NCI-H1092 treated with DMSO at 0.1 percent for 48 hours (cell line): ENCODE results near the gene CYP19A1.
A peak's percentile ranks its signal among the peaks of the same experiment; 100 is the strongest.

Experiments
- DNase-seq: peaks from one replicate; lab custom pipeline; 2025; lab: John Stamatoyannopoulos, UW

The CYP19A1 gene

DNA sequence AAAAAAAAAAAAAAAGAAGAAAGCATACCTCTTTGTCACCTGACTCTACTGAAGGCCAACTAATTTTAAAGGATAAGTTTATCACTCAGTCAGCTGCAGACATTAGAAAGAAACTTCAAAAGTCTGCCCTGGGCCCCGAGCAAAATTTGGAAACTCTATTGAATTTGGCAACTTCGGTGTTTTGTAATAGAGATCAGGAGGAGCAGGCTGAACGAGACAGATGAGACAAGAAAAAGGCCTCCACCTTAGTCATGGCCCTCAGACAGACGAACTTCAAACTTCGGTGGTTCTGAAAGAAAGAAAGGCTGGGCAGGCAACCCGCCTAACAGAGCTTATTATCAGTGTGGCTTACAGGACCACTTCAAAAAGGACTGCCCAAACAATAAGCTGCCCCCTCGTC lies 21.6 kb upstream of the CYP19A1 start:
- no peak for DNase-seq

DNA sequence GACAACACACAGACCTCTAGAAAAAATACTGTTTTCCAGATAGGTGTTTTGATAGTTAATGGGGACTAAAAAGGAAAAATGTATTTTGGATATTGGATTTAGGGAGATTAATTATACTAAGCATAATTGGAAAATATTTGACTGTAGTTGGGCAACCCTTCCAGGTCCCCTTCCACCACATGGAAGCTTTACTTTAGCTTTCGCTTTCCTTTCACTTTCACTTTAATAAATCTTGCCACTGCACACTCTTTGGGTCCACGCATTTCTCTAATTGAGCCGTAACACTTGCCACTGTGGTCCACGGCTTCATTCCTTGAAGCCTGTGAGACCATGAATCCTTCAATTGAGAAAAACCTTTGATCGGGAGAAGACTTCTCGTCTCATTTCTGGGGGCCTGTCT lies 18.6 kb upstream of the CYP19A1 start:
- no peak for DNase-seq

DNA sequence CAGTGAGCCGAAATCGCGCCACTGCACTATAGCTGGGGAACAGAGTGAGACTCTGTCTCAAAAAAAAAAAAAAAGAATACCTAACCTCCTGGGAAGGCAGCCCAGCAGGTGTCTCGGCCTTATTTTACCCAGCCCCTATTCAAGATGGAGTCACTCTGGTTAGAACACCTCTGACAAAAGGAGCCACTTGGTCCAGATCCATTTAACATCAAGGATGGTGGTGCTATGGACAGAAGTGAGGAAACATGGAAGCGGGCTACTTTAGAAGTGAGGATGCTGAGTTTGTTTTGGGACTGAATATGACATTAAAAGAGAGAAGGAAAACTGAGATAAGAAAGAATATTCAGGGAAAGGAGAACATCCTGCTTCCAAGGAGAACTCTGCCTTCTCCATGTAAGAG lies 17.8 kb upstream of the CYP19A1 start:
- no peak for DNase-seq

DNA sequence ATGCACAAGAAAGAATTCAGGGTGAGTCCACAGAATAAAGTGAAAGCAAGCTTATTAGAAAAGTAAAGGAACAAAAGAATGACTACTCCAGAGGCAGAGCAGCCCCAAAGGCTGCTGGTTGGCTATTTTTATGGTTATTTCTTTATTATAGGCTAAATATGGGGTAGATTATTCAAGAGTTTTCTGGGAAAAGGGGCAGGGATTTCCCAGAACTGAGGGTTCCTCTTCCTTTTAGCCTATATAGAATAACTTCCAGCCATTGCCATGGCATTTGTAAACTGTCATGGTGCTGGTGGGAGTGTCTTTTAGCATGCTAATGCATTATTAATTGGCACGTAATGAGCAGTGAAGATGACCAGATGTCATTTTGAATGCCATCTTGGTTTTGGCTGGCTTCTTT lies 16.7 kb upstream of the CYP19A1 start:
- DNase-seq, result no peak

DNA sequence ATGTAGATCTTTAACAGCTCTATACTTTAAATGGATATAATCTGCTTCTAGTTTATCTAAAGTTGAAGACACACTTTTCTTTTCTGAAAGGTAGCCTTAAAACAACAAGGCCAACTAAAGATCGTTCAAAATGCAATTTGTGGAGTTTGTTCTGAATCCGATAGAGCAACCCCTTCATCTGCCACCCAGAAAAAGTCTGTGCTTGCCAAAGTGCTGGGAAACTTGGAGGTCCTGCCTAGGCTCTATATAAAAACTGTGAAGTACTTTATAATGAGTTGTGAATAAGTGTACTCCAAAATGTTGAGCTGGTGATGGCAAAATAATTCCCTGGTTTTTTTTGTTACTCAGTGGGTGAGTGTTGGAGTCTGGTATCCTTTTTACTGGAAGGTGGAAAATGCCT lies 15.6 kb upstream of the CYP19A1 start:
- DNase-seq, result no peak

DNA sequence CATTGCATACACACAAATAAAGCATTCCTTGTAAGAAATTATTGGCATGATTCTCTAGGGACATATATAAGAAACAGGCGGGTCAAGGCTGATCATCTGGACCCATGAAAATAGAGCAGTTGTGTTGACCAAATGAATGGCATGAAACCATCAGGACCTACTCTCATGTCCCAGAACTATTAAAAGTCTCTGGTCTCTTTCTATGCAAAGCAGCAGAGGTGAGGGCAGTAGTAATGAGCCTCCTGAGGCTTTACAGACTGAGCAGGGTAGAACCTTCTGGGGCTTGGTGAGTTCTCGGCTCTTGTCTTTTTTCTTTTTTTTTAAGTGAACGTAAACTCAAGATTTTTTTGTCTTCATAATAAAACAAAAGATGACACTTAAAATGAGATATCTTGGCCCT lies 12.3 kb upstream of the CYP19A1 start:
- no peak for DNase-seq

DNA sequence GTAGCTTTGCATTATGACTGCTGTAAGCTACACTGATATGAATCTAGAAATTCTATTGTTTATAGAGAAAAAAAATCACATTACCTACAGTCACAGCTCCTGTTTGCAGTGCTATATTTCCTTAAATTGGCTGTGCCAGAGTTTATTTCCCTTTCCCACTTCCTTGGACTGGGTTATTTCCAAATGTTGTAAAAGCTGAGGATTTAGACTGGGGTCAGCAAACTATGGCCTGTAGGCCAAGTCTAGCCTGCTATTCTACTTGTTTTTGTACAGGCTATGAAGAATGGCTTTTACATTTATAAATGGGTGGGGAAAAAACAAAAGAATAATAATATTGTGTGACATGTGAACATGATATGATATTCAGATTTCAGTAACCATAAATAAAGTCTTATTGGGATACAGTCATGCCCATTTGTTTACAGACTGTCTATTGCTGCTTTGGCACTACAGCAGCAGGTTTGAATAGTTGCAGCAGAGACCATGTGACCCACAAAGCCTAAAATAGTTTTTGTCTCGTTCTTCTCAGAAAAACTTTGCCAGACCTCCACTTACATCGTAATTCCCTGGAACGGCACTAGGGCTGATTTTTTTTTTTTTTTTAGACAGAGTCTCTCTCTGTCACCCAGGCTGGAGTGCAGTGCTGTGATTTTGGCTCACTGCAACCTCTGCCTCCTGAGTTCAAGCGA lies 10.9 kb upstream of the CYP19A1 start:
- no peak for DNase-seq

DNA sequence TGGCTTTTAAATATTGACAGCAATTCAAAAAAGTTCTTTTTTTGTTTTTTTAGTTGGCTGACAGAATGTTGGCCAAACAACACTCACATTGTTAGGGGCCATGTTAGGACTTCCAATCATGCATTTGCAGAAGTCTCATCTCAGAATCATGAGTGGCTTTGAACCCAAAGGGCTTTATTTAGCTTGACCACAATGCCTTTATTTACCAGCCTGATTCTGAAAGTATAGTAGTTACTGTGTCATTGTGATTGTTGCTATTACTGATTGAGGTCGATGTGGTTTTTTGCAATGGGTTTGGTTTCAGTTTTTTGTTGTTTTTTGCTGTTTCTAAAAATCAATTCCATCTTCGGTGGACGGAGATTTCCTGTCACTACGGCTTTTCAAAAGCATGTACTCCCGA lies 10.3 kb upstream of the CYP19A1 start:
- DNase-seq, result no peak

DNA sequence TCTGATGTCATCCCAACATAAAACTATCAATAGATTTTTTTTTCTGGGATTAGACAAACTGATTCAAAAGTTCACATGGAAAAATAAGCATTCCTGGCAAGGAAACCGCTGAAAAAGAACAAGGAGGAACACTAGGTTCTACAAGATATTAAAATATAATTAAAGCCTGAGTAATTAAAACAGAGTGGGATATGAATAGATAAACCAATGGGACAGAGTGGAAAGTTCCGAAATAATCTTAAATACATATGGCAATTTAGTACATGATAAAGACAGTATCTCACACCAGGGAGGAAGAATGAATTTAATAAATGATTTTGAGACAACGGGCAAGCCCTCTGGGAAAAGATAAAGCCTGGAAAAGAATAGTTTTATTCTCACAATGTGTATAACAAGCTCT lies 7.7 kb upstream of the CYP19A1 start:
- DNase-seq, result no peak

DNA sequence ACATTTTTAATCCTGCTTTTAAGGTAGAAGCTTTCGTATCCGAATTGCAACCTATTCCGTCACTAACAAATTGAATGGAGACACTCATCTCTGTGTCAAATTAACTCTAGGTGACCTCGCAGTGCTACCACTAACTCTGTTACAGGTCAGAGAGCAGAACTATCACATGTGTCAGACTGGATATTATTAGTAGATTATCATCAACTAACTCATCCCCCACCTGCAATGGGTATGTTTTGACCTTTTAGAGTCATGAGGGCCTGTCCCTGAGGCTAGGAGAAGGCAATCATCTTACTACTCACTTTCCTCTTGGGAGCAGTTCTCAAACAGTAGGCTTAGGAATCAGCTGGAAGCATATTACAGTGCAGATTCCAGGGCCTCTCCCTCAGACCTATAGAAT lies 5.1 kb upstream of the CYP19A1 start:
- no peak for DNase-seq

DNA sequence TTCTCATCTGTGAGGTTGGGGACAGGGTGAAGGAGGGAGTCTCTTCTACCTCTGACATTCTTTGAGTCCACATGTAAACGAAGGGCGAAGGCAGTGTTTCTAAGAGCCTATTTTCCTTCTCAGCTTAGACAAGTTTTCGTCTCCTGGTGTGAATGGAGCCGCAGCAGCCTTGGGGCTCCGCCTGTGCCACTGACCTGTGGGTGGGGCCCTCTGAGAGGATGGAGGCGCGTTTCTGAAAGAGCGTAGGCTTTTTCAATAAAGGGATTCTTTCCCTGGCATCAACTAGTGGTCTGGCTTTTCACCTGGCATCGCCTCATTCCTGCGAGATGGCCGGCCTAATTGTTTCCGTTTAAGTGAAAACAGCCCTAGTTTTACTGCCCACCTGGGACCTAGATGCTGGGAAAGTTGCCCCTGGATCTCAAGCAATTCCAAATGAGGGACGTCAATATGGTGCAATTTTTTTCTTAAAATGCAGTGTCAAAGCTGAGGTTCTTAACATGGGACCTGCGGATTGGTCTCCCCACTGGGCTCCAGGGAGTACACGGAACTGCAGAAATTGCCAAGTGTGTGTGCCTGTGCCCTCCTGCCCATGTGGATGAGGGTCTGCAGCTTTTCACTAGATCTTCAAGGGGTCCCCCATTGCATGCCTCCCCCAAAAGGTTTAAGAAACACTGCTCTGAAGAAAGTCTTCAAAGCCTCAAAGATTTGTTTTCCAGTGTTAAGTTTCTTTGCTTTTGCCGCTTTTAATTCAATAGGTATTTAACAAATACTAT lies 4.0 kb upstream of the CYP19A1 start:
- no peak for DNase-seq

DNA sequence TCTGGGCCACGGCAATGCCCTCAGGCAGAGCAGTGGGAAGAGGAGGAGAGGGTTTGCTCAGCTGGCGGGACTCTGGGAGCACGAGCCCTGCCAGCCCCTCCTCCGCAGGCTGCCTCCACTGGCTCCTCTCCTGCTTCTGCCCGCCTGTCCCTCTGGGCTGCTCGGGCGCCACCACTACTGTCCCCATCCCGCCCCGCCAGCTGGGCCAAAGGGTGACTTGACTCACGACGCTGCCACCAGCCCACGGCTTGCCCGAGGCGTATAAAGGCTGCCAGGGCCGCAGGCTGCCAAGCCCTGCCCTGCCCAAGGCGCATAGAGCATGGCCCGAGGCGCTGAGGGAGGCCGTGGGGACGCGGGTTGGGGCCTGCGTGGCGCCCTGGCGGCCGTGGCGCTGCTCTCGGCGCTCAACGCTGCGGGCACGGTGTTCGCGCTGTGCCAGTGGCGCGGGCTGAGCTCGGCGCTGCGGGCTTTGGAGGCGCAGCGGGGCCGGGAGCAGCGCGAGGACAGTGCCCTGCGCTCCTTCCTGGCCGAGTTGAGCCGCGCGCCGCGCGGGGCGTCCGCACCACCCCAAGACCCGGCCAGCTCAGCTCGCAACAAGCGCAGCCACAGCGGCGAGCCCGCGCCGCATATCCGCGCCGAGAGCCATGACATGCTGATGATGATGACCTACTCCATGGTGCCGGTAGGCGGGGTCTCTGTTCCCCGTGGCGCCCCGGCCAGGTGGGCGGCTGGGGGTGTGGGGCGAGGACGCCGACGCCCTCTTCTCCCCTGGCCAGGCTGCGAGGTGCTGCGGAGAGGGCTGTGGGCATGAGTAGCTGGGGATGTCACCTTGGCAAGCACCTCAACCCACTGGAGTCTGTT lies 3.2 kb upstream of the CYP19A1 start, which contains the start of gene GLDN:
Gene GLDN, plus strand, starts transcription at position 290 of the 861 bp plus-strand sequence. Its CDS starts 30 bp downstream, at position 320.
- peak; percentile 34 for DNase-seq

DNA sequence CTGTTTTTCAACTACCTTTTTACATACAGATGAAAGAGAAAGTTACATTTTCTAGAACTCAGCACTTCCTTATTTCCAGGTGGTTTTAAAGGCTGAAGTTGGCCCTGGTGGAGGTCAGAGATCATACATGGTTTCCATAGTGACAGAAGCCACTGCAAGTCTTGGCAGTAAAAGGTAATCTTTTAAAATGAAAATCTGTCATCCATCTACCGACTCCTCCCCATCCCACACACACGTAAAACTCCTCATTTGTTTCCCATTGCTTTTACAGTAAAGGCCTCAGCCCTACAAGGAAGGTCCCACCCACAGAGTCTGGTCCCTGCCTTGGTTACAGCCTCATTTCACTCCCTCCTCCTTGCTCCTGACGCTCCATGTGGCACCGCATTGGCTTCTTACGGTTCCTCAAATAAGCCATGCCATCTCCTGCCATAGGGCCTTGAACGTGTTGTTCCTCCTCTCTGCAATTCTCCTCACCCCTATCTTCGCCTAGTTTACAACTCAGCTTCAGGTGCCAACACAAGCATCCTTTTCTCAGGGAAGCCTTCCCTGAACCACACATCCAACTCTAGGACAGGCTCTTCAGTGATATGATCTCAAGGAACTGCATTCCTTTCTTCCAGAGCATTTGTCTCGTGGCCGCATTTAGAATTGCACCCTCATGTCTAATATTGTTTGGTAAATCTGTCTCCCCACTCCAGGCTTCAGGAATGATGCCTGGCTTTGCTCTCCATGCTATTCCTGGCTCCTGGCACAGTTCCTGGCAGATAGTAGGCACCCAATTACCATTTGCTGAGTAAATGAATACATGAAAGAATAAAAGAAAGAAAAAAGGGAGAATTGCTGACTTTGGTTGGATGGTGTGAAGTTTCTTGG lies 2.6 kb downstream of the CYP19A1 start:
- no peak for DNase-seq

DNA sequence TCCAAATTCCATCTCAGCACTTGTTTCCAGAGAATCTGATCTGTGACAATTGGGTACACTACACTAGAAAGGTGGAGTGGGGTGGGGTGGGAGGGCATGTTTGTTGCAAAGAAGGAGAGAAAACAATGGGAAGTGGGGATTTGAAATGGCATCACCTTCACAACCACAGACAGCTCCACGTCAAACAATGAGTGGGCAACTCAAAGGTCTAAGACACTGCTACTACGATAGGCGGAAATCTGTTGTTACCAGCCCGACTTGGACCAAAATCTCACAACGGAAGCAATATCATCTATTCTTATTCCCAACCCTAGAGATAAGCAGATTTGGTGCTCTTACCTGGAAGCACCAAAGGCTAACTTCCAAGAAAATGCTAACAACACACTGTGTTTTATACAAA lies 3.3 kb downstream of the CYP19A1 start:
- DNase-seq, result no peak

DNA sequence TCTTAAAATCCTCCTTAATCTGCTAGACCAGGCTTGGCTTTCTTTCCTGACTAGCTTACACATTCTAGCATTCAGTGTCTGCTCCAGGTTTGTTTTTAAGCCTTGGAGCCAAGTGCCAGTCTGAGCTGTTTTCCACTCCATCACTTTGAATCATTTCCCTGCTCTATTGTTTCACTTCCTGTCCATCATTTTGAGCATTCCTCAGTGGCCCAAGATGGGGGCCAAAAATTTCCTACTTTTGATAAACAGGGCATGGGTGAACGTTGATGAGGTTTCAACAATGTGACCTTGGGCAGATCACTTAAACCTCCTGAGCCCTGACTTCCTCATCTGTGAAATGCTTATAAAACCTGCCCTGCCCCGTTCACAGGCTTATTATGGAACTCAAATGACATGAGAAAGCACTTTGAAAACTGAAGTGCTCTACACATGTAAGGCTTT lies 4.4 kb downstream of the CYP19A1 start:
- DNase-seq, result no peak

DNA sequence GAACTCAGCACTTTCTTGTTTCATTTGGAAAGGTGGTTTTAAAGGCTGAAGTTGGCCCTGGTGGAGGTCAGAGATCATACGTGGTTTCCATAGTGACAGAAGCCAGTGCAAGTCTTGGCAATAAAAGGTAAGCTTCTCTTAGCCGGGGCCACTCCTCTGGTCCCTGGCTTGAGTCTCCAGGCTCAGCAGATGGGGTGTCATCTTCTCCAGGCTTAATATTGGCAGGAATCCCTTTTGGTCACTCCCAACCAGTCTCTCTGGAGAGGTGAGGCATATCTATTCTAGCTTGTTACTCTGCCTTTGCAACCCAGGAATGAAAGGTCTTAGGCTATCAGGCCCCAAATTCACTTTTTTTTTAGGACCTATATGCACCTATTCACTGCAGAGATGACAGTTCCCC lies 4.8 kb downstream of the CYP19A1 start:
- DNase-seq, result no peak

DNA sequence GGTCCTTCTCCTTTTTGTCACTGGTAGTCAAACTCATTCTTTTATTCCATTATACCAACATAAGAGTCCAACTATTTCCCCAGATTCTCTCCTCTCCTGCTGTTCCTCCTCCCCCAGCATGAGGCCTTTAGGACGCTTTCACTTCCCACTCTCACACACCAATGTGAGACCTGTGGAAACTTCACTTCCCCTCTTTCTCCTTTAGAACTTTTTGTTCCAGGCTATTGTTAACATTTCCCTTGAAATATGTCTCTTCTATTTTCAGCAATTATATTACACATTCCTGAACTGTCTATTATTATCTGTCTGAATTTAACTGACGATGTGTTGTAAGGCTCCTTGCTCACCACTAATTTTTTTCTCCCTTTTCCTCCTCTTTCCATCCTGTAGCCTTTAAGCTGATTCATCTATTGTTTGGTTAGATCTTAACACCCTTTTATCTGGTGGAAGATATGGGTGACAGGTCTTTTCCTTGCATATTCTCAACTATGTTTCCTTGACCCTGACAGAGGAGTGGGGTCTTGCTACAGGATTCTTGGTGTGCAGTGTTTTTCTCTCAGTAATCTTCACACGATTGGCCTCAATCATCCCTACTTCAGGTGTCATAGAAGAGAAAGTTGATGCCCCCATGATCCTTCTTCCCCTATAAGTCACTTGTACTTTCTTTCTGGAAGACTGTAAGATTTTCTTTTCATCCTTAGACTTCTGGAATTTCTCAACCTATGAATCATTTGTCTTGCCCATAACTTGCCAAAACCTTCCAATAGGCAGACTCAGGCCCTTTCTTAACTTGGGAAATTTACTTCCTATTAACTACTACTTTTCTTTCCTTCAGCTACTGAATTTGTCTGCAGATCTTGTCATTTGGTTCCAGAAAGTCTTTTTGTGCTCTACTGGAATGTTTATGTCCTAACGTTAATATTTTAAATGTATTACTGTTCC lies 5.9 kb downstream of the CYP19A1 start:
- no peak for DNase-seq

DNA sequence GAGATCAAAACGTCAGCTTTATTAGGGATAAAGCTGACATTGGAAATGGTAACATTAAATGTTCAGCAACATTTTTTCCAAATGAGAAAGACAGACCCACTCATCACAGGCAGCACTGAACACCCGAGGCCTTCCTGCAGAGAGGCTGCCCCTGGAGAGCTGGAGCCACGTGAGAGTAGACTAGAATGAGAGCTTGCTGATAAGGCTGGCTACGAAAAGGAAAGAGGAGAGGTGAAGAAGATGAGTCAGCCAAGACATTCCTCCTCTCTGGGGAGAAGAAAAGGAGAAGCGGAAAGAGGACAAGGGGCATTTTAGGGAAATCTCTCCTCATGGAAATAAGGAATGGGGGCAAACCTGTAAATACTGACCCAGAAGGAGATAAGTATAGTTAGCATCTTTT lies 7.3 kb downstream of the CYP19A1 start:
- no peak for DNase-seq

DNA sequence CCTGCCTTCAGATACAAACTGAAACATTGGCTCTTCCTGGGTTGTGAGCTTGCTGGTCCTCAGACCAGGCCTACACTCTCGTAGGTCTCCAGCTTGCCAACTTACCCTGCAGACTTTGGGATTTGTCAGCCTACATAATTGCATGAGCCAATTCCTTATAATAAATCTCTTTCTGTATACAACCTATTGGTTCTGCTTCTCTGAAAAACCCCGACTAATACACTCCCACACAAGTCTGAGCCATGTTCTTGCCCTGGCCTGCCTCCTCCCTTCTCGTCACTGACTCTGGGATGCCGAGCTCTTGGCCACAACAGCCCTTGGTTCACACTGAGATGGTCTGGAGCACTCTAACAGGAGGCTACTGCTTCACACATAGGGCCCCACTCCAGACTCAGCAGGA lies 9.5 kb downstream of the CYP19A1 start:
- no peak for DNase-seq

DNA sequence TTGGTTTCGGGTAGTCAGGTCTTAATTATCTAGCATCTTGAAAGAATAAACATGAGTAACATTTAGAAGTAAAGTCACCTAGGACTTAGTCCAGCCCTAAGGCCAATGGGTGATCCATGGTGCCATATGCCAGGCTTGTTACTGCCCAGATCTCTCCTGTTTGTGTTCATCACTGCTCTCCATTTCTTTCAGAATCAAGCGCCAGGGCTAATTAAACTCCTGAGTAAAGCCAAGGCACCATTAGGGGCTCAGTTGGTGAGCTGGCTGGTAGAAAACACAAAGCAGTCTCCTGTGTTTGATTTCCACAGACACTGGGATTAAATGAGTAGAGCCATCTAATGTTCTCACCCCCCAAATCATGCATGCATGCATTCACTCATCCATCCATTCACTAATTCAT lies 11.3 kb downstream of the CYP19A1 start:
- DNase-seq, result no peak

DNA sequence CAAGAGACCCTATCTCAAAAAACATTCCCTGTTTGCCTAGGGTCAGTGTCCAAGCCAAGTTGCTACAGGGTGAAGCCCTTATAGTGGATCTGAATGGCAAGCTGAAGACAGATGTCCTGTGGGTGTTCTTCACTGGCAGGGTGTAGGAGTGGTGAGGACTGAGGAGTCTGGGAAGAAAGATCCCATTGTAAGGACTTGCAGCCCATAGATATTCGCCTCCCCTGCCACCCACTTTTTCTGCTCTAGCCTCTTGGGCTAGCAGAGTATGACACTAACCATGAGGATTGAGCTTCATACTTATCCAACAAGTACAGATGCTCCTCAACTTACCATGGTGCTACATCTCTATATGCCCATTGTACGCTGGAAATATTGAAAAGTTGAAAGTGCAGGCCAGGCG lies 13.2 kb downstream of the CYP19A1 start:
- DNase-seq, result no peak
